HG02981 (cell line): ENCODE results near the gene MRAP2.
"Not testable (repeated sequence)": the region's sequence is repeated elsewhere in the genome, so short reads cannot be mapped to it uniquely, and the experiment has no call there.

Source experiments
- ATAC-seq: cut with Tn5 transposase; IDR thresholded peaks from one replicate; pipeline ENCODE4 v1.9.1; 2021; ENCODE audit warnings: mild to moderate bottlenecking, moderate library complexity; ENCODE audit not compliant: unreplicated experiment

Gene MRAP2

GRCh38 chr6:84118191-84118590, 84.6 kb downstream of the MRAP2 start:
- no peak for ATAC-seq

GRCh38 chr6:84119277-84119676, 85.7 kb downstream of the MRAP2 start:
- ATAC-seq: no peak

- no peak for ATAC-seq
These were observed 89.6 kb downstream of the MRAP2 start for GRCh38 chr6:84123186-84123585.

- ATAC-seq: not testable (repeated sequence)
These were observed 96.0 kb downstream of the MRAP2 start for GRCh38 chr6:84129588-84129987.

GRCh38 chr6:84133385-84133784, 99.8 kb downstream of the MRAP2 start:
- ATAC-seq: not testable (repeated sequence)

- no peak for ATAC-seq
These were observed 101.7 kb downstream of the MRAP2 start for GRCh38 chr6:84135291-84135690.

GRCh38 chr6:84136364-84137050, 102.9 kb downstream of the MRAP2 start:
- ATAC-seq: no peak

GRCh38 chr6:84137051-84137375, 103.4 kb downstream of the MRAP2 start:
- no peak for ATAC-seq

GRCh38 chr6:84137989-84138575, 104.5 kb downstream of the MRAP2 start:
- ATAC-seq: no peak

GRCh38 chr6:84139311-84139710, 105.7 kb downstream of the MRAP2 start:
- no peak for ATAC-seq
